Esophagus muscularis mucosa (tissue), 4 donors: Measurements from ENCODE around the gene GGACT. TPM values are rescaled to one million over a fixed set of nuclear protein-coding genes. Genes with fewer than 3 reads are reported as not detected.
"Not testable (repeated sequence)": the region's sequence is repeated elsewhere in the genome, so short reads cannot be mapped to it uniquely, and the experiment has no call there.

Source experiments
- DNase-seq: peaks from one replicate; pipeline ENCODE4 v3.0.0-alpha.2; 2017; ENCODE audit errors: extremely low spot score
- H3K27ac ChIP-seq, 4 donors: fragments of 200-600 bp; sonication (generic); replicated peaks in 1 of 4; 1 replicate in 3 of 4; 2 replicates in 1 of 4; pipeline ENCODE4 v1.5.1; 2016 to 2019; ENCODE audit warnings: mild to moderate bottlenecking in 1 of 4
- H3K27me3 ChIP-seq, 4 donors: fragments of 200-600 bp; sonication (generic); one replicate each; pipeline versions ENCODE4 v1.5.1 to v1.6.0; 2016 to 2019
- H3K36me3 ChIP-seq, 4 donors: fragments of 200-600 bp; sonication (generic); one replicate each; pipeline ENCODE4 v1.5.1; 2016 to 2019
- H3K4me1 ChIP-seq, 4 donors: fragments of 200-600 bp; sonication (generic); one replicate each; pipeline ENCODE4 v1.5.1; 2016 to 2019
- H3K4me3 ChIP-seq, 4 donors: fragments of 200-600 bp; sonication (generic); 1 replicate in 2 of 4; 2 replicates in 2 of 4; pipeline ENCODE4 v1.5.1; 2016 to 2019; ENCODE audit warnings: mild to moderate bottlenecking in 4 of 4, moderate library complexity in 1 of 4
- H3K9me3 ChIP-seq, 4 donors: fragments of 200-600 bp; sonication (generic); 1 replicate in 3 of 4; 2 replicates in 1 of 4; pipeline ENCODE4 v1.5.1; 2016 to 2019
- EP300 ChIP-seq: sonication (generic); formaldehyde crosslinking; IDR thresholded peaks from one replicate; pipeline ENCODE4 v1.6.1; 2017; ENCODE audit warnings: antibody characterized with exemption
- POLR2A ChIP-seq: fragments of 450-650 bp; IDR thresholded peaks from one replicate; pipeline ENCODE4 v1.6.1; 2017; ENCODE audit warnings: antibody characterized with exemption, moderate library complexity, mild to moderate bottlenecking, low read depth
- POLR2AphosphoS5 ChIP-seq, 2 donors: sonication (generic); formaldehyde crosslinking; IDR thresholded peaks; one replicate each; pipeline ENCODE4 v1.6.1; 2017; ENCODE audit warnings: antibody characterized with exemption in 2 of 2
- WGBS: methylation state at CpG from one replicate; pipeline ENCODE4 v1.1.5; 2018; 5-methylcytosine and 5-hydroxymethylcytosine counted together
- intact Hi-C: fragments of 100-400 bp; cut with DNase I; formaldehyde crosslinking; loops from one replicate; pipeline ENCODE4 v1.15.1; 2023
- total RNA-seq, 4 donors: library from RNA; depleted of rRNA; stranded (reverse); fragments of >200 nt; gene quantifications; one replicate each; pipeline versions ENCODE4 v1.1.0 to v1.2.1, GENCODE V29; 2016
- TF ChIP-seq, protein P1 (sequence below), 3 experiments: fragments of 200-600 bp in 2 of 3; fragments of 450-650 bp in 1 of 3; sonication (generic) in 2 of 3; IDR thresholded peaks; one replicate each; pipeline ENCODE4 v1.5.1; 2017 to 2019; ENCODE audit warnings: antibody characterized with exemption in 3 of 3, mild to moderate bottlenecking in 2 of 3, moderate library complexity in 1 of 3

GGACT gene
- total RNA-seq, 4 donors from 2014 or later, result 1.2 to 2.9 (median 1.3) TPM

DNA sequence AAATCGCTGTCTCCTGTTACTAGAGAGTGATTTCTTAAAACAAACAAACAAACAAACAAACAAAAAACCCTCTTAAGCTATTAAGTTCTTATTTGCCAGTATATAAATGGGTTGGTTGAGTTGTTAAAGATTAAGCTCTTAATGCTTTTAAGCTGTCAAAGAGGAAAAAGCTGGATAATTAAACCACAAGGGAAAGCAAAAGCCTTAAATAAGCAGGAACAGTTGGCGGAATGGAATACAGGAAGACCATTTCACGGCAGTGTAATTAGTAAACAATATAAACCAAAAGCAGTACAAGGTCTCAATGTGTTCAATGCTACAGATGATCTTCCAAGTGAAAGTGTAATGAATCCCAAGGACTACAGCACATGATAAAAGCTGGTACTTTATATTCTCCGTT lies 32.2 kb upstream of the GGACT start:
- TF ChIP-seq POLR2A (no peak), EP300 (no peak), POLR2AphosphoS5 (IDR thresholded peaks at IDR 0.05) (no peak)
- TF ChIP-seq, protein P1, sequence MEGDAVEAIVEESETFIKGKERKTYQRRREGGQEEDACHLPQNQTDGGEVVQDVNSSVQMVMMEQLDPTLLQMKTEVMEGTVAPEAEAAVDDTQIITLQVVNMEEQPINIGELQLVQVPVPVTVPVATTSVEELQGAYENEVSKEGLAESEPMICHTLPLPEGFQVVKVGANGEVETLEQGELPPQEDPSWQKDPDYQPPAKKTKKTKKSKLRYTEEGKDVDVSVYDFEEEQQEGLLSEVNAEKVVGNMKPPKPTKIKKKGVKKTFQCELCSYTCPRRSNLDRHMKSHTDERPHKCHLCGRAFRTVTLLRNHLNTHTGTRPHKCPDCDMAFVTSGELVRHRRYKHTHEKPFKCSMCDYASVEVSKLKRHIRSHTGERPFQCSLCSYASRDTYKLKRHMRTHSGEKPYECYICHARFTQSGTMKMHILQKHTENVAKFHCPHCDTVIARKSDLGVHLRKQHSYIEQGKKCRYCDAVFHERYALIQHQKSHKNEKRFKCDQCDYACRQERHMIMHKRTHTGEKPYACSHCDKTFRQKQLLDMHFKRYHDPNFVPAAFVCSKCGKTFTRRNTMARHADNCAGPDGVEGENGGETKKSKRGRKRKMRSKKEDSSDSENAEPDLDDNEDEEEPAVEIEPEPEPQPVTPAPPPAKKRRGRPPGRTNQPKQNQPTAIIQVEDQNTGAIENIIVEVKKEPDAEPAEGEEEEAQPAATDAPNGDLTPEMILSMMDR (IDR thresholded peaks at IDR 0.05), result no peak
- Histone ChIP-seq H3K4me3 (no peak overlapping the region), H3K4me1 (no peaks in the 10 kb centered on the region), H3K9me3 (no peaks in the 10 kb centered on the region), H3K36me3 (peaks cover 0 to 47% (median 13%) of the 10 kb centered on the region in 4 donors), H3K27ac (no peak overlapping the region), H3K27me3 (no peaks in the 10 kb centered on the region)
- intact Hi-C loops, result no loop called here
- 81% methylated on average over 4 of the region's 4 CpGs for WGBS
- DNase-seq, result no peak

DNA sequence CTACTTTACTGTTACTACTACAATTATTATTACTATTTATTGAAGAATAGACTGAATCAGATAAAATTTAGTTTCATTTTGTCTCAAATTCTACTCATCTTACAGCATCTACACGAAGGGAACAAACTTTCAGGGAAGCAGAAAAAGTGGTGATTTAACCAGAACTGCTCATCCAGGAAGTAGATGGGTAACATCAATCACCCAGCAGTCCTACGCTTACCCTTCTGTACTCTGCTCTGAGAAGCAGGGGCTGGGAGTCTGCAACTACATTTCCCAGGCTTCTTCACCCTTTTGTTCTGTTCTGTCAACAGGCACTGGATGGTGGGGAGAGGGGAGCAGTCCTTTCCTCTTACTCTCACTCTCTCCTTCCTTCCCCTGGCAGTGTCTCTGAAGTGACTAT lies 31.4 kb upstream of the GGACT start:
- Histone ChIP-seq H3K4me3 (no peak overlapping the region), H3K27ac (no peak overlapping the region), H3K27me3 (no peaks in the 10 kb centered on the region), H3K36me3 (peaks cover 0 to 38% (median 8%) of the 10 kb centered on the region in 4 donors), H3K4me1 (no peaks in the 10 kb centered on the region), H3K9me3 (no peaks in the 10 kb centered on the region)
- intact Hi-C loops, result no loop called here
- TF ChIP-seq, protein P1 (IDR thresholded peaks at IDR 0.05), result no peak
- TF ChIP-seq POLR2A (no peak), POLR2AphosphoS5 (IDR thresholded peaks at IDR 0.05) (no peak), EP300 (no peak)
- no peak for DNase-seq
- 95% methylated on average over 2 of the region's 2 CpGs for WGBS

DNA sequence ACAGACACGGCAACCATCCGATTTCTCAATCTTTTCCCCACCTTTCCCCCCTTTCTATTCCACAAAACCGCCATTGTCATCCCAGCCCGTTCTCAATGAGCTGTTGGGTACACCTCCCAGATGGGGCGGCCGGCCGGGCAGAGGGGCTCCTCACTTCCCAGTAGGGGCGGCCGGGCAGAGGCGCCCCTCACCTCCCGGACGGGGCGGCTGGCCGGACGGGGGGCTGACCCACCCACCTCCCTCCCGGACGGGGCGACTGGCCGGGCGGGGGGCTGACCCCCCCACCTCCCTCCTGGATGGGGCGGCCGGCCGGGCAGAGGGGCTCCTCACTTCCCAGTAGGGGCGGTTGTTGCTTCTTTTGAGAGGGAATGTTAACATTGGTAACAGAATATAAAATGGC lies 30.3 kb upstream of the GGACT start:
- DNase-seq, H3K27me3 ChIP-seq, intact Hi-C loops, H3K4me1 ChIP-seq, H3K9me3 ChIP-seq, H3K27ac ChIP-seq, H3K4me3 ChIP-seq: not testable (repeated sequence)
- peaks cover 0 to 29% (median 5%) of the 10 kb centered on the region in 4 donors for H3K36me3 ChIP-seq
- WGBS, result 95% methylated on average over 19 of the region's 24 CpGs

DNA sequence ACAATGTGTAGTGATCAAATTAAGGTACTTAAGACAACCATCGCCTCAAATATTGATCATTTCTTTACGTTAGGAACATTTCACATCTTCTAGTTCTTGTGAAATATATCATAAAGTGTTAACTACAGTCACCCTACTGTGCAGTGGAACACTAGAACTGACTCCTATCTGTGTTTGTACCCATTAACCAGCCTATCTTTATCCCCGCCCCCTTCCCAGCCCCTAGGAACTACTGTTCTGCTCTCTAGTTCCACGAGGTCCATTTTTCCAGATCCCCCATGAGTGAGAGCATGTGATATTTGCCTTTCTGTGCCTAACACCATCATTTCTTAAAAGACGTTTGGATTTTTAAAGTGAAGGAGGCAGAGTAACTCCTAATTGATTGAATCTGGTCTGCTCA lies 24.4 kb upstream of the GGACT start:
- DNase-seq, result no peak
- 89% methylated on average over 5 of the region's 5 CpGs for WGBS
- intact Hi-C loops, result no loop called here

DNA sequence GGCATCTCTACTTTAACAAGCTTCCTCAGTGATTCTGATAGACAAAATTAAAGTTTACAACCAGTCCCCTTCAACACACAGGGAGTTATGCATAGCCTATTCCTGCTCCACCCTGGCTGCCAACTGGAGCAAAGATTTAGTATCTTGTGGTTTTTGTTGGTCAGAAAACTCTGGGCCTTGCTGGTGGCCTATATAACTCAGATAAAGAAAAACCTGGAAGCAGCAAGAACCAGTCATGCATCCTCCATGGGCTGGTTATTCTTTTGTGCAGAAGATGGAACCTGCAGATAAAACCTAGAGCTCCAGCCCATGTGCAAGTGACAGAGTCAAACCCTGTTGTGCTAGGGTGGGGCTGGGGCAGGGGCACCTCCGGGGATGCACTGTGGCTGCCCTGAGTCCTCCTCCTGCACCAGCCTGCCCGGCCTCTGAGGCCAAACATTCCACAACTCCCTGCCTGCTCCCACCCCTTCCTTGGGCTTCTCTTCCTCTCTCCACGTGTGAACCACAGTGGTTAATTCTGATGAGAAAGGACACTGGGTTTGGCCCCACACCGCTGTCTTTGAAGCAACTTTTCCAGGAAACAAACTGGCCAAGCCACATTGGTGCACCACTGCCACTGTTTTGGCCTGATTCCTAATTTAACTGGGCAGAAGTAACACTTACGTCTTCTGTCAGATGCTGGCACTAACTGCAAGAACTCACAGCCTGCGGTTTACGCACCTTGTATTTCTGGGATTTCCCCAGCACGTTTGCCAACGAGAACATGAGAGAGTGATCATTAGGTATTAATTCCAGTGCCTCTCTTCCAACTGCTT lies 23.3 kb upstream of the GGACT start:
- no peaks in the 10 kb centered on the region for H3K27me3 ChIP-seq
- H3K9me3 ChIP-seq, result no peaks in the 10 kb centered on the region
- no peak overlapping the region for H3K4me3 ChIP-seq
- peaks cover 0 to 10% (median 8%) of the 10 kb centered on the region in 4 donors for H3K4me1 ChIP-seq
- no peak for TF ChIP-seq EP300
- TF ChIP-seq POLR2AphosphoS5 (IDR thresholded peaks at IDR 0.05), result no peak
- TF ChIP-seq, protein P1 (IDR thresholded peaks at IDR 0.05), result no peak
- no peak for TF ChIP-seq POLR2A
- no peak overlapping the region for H3K27ac ChIP-seq
- peaks cover 0 to 34% (median 13%) of the 10 kb centered on the region in 4 donors for H3K36me3 ChIP-seq
- WGBS, result 43% methylated on average over 9 of the region's 9 CpGs
- intact Hi-C loops, result no loop called here
- DNase-seq, result no peak

More for the DNA sequence above, 24.4 kb upstream of the GGACT start:
- H3K27ac ChIP-seq, result no peak overlapping the region
- peaks cover 0 to 30% (median 12%) of the 10 kb centered on the region in 4 donors for H3K36me3 ChIP-seq
- H3K9me3 ChIP-seq, result no peaks in the 10 kb centered on the region
- H3K27me3 ChIP-seq, result no peaks in the 10 kb centered on the region
- no peak overlapping the region for H3K4me3 ChIP-seq
- TF ChIP-seq POLR2A (no peak), EP300 (no peak), POLR2AphosphoS5 (IDR thresholded peaks at IDR 0.05) (no peak)
- TF ChIP-seq, protein P1 (IDR thresholded peaks at IDR 0.05), result no peak
- H3K4me1 ChIP-seq, result peaks cover 0 to 10% (median 8%) of the 10 kb centered on the region in 4 donors
